SKM-1 (cell line): ENCODE data around the gene OR2T11.
"Not testable (repeated sequence)": the region's sequence is repeated elsewhere in the genome, so short reads cannot be mapped to it uniquely, and the experiment has no call there.

ENCODE experiments used
- DNase-seq: peaks from one replicate; lab custom pipeline; 2025; ENCODE audit not compliant: unreplicated experiment; lab: John Stamatoyannopoulos, UW

The OR2T11 gene, protein sequence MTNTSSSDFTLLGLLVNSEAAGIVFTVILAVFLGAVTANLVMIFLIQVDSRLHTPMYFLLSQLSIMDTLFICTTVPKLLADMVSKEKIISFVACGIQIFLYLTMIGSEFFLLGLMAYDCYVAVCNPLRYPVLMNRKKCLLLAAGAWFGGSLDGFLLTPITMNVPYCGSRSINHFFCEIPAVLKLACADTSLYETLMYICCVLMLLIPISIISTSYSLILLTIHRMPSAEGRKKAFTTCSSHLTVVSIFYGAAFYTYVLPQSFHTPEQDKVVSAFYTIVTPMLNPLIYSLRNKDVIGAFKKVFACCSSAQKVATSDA

DNA sequence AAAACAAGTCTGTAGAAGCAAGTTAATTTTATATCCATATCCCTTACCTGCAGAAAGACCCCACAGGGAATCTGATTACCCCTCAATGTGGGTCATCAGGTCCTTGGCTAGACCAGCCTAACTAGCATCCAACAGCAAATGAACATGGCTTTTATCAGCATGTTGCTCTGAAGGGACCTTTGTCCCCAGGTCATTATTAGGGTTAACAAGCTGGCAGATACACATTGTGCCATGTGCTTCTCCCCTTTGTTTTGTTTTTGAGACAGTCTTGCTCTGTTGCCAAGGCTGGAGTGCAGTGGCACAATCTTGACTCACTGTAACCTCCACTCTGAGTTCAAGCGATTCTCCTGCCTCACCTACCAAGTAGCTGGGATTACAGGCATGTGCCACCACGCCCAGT lies at the start of gene OR2T11:
Gene OR2T11 (minus strand): TSS at position 101 of the 400 bp plus-strand sequence. CDS start 7,963 bp downstream, outside the sequence.
- not testable (repeated sequence) for DNase-seq

DNA sequence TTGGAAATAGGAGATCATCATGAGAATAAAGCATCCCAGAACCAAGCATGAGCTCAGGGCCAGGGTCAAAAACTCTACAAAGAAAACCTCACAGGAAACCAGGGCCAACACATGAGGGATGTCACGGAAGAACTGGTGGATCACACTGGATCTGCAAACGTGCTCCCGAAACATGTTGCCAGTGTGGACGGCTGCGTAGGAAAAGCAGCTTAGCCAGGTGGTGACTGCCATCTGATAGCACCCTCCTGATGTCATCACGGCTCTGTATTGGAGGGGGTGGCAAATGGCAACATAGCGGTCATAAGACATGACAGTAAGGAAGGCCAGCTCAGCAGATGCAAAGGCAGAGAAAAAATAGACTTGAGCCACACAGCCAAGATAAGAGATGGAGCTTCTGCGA lies 46.8 kb upstream of the OR2T11 start:
- DNase-seq = no peak

DNA sequence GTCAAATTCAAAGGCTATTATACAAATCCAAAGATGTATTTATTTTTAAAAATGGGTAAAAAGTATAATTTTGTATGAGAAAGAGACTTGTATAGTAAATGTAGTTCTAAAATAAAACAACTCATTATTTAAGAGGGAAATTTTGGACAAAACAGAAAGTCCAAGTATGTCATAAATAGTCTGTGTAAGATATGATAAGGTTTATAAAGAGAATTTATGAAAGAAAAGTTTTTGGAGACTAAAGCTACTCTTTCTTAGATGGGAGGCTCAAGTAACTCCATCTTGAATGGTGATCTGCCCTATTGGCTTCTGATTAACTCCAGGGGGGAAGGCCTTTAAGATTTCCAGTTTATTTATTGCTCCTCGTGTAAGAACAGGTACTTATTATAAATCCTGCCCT lies 35.1 kb upstream of the OR2T11 start:
- DNase-seq = no peak

DNA sequence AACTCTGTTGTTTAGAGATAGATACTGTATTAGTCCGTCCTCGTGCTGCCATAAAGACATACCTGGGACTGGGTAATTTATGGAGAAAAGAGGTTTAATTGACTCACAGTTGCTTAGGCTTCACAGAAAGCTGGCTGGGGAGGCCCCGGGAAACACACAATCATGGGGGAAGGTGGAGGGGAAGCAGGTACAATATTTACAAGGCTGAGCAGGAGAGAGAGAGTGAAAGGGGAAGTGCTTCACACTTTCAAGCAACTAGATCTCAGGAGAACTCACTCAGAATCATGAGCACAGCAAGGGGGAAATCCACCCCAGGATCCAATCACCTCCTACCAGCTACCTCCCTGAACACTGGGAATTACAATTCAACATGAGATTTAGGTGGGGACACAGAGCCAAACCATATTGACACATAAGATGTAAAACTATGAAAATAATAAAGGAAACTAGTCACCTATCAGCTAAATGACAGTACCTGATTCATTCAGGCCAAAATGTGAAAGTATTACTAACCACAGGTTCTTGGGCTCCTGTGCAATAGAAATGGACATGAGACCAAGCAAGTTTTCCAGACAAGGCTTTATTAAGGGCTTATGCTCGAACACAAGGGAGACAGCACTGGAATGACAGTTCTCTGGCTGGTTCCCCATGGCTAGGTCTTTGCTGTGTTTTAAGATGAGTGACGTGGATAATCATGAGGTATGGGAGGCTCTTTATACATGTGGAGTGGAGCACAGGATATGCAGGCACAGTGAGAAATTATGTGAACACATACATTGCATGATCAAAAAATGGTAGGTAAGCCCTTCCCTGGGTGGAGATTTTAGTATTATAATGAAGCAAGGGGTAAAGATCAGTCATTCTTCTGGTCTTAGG lies 28.8 kb upstream of the OR2T11 start:
- DNase-seq = not testable (repeated sequence)

DNA sequence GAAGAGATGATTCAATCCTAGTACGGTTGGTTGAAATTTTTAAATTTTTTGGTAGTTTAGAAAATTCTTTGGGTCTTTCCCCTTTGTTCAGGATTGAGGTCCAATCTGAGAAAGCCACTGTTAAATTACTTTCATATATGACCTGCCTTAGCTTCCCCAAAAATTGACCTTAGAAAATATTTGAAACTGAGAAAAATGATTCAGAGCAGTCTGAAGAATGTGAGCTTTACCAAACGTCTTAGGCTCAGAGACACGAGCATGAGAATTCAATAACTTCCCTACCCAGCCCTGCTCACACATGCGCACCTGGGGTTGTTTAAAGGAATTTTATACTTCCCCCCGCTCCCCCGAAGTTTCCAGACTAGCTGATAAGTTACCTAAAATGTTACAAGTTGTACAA lies 21.9 kb upstream of the OR2T11 start:
- not testable (repeated sequence) for DNase-seq

DNA sequence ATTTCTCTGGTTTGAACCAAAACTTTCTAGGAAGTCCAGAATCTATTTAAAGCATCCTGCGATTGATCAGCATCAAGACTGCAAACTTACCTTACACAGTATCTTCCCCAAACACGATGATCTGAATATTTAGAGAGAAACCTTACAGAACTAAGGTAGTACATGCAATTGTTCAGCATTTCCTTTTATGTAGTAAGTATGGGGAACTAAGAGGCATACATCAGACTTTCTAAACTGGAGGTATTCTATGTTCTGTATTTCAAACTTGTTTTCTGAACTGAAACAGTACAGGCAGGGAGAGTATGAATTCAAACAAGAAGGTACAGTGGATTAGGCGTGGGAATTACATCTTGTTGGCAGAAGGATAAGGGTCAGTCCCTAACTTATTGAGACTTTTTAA lies 20.5 kb upstream of the OR2T11 start, which contains the start of gene OR2T27:
Gene OR2T27 (minus strand): TSS at position 175 of the 400 bp plus-strand sequence. CDS start 4,644 bp downstream, outside the sequence.
- not testable (repeated sequence) for DNase-seq

DNA sequence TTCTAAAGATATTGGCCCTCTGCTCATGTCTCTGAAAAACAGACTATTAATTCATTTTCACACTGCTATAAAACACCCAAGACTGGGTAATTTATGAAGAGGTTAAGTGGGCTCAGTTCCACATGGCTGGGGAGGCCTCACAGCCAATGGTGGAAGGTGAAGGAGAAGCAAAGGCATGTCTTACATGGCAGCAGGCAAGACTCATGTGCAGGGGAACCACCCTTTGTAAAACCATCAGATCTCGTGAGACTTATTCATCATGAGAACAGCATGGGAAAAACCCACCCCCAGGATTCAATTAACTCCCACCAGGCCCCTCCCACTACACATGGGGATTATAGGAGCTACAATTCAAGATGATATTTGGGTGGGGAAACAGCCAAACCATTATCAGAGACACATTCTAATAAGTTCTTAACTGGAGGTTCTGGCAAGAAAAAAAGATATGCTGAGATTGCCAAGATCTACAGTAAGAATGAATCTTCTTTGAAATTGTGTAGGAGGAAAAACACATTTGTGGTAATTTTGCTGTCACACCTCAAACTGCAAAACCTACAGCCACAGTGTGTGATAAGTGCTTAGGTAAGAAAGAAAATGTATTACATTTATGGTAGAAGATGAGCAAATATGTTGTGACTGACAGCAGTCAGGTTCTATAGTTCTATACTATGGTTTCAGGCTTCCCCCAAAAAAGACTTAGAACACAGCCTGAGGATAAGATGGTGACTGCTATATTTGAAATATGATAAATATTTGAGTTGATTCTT lies 14.1 kb upstream of the OR2T11 start:
- not testable (repeated sequence) for DNase-seq

DNA sequence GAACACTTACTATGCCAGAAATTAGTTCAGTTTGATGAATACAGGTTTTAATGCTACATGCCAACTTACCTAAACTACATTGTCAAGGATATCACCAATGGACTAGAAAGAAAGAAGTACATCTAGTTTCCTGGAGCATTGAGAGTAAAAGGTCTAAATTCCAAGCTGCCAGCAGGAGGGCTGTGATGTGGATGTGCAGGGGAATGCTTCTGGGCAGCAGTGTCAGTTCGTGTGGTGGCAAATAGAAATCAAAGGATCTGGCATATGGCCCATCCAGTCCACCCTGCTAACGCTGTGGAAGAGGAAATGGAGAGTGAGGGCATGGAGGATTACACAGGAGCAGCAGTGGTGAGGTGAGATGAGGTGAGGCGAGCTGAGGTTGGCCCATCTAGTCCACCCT lies 10.3 kb upstream of the OR2T11 start, which contains the start of gene OR2T35:
Gene OR2T35 (minus strand): TSS at position 101 of the 400 bp plus-strand sequence. CDS start 6,020 bp downstream, outside the sequence.
- not testable (repeated sequence) for DNase-seq

DNA sequence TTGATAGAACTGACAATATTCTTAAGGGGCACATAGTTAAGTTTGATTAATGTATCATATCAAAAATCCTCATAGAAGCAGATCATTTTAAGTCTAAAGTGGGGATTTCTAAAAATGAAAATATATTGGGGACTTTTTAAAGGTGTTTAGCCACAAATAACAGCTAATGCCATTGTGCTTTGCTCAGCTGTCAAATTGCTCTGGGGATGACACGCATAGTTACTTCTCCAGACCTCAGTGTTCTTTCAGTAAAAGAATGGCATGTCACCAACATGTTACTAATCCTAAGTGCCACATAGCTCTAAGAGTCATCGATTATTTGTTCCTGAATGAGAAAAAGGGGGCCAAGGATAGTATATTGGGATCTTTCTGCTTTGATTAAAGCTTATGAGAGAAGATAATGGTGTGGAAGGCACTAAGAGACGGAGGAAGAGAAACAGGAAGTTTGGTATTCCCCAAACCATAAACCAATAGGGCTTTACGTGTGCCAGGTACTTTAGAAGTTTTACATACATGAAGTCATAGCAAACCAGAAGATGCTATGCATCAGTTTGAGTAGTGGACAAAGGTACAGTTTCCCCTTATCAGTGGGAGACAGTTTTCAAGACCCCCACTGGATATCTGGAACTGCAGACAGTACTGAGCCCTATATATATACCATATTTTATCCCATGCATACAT lies 8.2 kb upstream of the OR2T11 start:
- DNase-seq = not testable (repeated sequence)

DNA sequence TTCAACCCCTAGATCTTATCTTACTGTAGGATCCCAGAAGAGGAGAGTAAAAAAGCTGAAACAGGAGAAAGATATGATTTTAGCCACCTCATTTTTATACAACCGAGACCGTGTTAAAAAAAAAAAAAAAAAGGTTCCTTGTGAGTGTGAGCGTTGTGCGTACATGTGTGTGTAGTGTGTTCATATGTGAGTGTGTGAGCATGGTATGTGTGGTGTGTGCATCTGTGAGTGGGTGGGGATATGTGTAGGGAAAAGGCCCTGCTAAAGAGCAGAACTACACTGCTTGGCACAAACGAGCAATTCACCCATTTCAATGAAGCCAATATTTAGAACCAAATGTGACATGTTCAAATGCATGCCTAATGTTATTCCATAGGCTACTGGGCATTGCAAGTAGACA lies 6.7 kb upstream of the OR2T11 start:
- DNase-seq = not testable (repeated sequence)

DNA sequence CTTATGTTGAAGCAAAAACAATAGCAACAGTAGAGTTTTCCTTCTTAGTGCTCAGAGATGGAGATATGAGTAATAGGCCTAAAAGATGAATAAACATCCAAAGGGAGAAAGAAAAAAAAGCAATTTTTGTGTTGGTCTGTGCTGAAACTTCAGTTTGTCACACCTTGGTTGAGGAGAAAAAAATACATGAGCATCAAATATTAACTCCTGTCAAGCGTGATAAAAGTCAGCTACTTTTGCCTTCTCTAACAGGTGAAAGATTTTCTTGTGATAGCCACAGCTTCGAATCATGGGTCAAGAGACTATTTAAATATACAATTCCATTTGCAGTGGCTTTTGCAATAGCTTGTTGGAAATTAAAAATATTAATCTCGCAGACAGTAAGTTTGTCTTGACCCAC lies 6.0 kb upstream of the OR2T11 start:
- not testable (repeated sequence) for DNase-seq

DNA sequence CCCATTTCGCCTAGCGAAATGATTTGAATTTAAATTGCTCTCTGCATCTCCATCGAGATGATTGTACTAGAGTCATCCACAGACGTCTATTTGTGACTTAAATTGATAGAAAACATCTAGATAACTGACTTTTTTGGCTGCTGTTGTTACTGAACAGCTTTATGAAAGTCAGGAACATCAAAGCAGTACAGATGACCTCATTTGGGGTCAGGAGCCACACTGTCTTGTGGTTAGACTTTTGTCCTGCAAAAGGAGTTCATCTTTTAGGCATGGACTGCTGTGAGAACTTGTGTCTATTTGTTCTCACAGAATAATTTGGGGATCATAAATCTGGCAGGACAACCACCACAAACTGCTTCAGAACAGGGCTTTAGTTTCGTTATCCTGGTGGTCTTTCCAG lies 4.8 kb upstream of the OR2T11 start:
- DNase-seq = not testable (repeated sequence)

DNA sequence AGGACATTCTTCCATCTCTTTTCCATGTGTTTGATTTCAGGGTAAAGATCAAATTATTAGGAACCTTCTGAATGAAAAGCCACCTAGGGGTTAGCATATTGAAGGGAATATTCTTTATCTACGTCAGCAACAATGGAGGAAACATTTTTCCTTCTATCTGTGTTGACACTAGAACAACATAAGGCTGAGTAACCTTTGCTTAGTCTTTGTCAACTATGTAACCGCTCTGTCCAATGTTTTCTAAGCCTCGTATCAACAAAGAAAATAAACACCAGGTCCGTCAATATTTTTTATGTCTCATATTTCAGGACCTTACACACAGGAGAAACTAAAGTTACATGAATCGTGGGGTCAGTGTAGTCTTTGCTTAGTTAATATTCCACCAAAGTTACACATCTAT lies 1.7 kb upstream of the OR2T11 start:
- DNase-seq = not testable (repeated sequence)

DNA sequence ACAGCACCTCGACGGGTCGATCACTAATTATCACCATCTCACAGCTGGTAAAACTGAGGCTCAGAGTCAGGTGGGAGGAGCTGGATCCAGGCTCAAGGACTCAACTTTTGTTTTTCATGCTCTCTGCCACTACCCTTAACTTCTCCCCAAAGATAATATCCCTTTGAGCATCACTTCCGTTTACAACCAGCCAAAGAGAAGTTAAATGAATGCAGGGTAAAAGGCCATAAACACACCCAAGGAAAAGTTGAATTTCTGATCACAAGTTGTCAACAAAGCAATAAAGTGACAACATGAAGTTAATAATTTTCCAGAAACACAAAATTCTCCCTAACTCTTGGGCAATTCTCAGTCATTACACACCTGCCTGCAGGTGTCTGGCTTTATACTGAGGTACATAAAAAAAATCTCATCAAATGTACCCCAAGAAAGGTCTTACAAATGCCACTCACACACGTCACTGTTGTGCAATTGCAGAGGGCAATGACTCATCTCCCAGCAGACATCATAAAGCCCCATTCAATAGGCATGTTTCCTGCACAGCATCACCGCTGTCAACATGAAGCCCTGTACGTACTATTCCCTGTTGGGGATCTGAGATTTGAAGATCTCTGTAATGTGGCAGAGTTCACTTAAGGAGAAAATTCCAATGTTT lies 3.4 kb downstream of the OR2T11 start:
- DNase-seq = no peak

DNA sequence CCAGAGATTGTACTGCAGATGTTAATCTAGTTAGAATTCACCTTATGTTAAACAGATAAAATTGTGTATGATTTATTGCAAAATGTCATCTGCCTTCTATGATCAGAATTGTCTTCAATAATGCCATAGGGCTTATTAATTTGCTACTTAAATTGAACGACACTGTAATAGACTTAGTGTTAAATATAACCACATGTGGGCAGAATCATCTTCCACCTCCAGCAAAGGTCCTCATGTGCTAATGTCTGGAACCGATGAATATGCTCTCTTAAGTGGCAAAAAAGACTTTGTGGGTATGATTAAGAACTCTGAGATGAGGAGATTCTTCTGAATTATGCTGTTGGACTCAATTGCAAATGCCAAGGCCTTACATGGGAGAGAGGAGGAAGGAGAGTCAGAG lies 4.3 kb downstream of the OR2T11 start:
- DNase-seq = no peak

DNA sequence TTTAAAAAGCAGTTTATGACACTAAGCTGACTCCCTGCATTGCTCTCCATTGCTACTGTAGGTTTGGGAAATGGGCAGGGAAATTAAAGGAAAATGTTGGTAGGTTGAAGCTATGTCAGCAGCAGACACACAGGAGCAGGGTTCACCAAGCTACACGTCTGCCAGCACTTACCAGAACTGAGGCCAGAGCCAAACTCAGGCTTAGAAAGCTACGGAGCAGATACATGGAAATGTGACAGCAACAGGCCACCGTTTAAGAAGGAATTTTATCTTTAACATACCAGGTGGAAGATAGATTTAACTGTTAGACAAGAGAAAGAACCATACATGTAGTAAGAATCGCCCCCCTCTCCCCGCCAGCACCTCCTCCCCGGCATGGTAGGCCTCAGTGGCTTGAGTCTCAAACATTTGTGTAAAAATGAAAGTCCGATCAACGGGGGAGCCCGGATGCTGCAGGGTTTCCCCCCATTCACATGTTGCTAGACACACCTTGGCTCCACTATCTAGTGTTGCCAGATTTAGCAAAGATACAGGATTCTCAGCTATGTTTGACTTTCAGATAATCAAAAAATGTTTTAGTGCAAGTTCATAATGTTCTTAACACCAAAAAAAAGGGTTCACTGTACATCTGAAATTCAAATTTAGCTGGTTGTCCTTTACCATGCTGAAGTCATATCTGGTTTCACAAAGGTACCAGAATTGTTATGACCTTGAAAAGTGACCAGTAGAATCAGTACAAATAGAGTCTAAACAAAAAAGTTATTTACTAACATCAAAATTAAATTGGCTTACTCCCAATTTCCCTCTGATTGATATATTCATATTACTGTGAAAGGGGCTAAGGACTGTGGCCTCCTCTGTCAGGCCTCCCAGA lies 6.7 kb downstream of the OR2T11 start:
- DNase-seq = no peak

DNA sequence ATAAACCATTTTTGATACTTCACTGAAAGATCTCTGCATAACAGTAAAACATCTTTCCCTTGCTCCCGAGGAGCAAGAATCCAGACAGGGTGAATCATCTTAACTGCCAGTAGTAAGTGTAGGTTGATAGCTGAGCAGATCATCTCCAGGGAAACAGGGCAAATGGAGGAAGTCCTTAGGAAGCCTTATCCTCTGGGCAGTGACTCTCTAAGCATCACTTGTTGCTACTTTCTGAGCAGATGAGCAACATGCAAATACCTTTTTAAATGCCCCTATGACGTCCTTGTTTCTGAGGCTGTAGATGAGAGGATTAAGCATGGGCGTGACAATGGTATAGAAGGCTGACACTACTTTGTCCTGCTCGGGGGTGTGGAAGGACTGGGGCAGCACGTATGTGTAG lies 8.9 kb downstream of the OR2T11 start:
- DNase-seq = no peak

DNA sequence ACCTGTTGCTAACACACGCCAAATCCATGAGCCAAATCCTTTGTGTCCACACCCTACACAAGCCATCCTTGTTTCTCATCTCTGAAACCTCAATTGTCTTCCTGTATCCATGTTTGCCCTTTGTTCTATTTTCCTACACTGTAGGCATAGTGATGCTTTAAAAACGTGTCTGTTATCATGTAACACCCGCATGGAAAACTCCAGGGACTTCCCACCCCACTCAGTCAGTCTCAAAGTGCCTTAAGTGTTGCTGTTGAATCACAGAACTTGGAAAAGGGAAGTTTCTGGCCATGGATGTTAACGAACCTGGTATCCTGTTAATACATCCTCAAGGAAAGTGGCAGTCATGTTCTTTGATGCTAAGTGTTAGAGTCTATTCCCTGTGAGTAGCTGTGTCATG lies 9.7 kb downstream of the OR2T11 start:
- DNase-seq = no peak

DNA sequence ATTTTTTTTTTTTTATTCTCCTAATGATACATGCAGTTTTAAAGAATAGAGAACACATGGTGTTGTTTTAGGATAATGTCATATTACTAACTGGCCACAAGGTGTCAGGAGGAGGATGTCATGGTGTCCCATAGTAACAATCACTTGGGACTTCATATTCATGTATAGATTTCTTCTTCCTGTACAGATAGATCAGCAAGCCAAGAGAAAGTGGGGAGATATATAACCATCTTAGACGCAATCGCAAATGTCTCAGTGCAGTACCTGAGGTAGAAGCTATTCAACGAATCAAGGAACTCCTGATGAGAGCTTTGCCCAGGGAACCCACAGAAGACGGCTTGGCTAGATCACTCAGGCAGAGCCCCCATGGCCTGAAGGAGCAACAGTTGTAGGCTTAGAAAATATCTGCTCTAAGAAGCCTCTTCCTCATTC lies 12.3 kb downstream of the OR2T11 start:
- DNase-seq = peak; percentile 87
